Hepatocyte (in vitro differentiated cells): ENCODE results near the gene FGF5. TPM values are rescaled to one million over a fixed set of nuclear protein-coding genes. Genes with fewer than 3 reads are reported as not detected.
"Not testable (repeated sequence)": the region's sequence is repeated elsewhere in the genome, so short reads cannot be mapped to it uniquely, and the experiment has no call there.

Source experiments
- DNase-seq: peaks from one replicate; pipeline ENCODE4 v3.0.0-alpha.2; 2016; ENCODE audit warnings: low spot score
- H2AFZ ChIP-seq: fragments of 200-600 bp; sonication (generic); 2 replicates; pipeline ENCODE4 v1.6.0; 2016; ENCODE audit warnings: antibody characterized with exemption, mild to moderate bottlenecking
- H3K27ac ChIP-seq: fragments of 200-600 bp; sonication (generic); 2 replicates; pipeline ENCODE4 v1.5.1; 2016; ENCODE audit warnings: mild to moderate bottlenecking
- H3K27me3 ChIP-seq: fragments of 200-600 bp; sonication (generic); 2 replicates; pipeline ENCODE4 v1.6.1; 2016
- H3K36me3 ChIP-seq: fragments of 200-600 bp; sonication (generic); replicated peaks from 2 replicates; pipeline ENCODE4 v1.5.1; 2016; ENCODE audit warnings: low read depth; ENCODE audit not compliant: insufficient read depth
- H3K4me1 ChIP-seq: fragments of 200-600 bp; sonication (generic); 2 replicates; pipeline ENCODE4 v1.5.1; 2016; ENCODE audit warnings: mild to moderate bottlenecking, moderate library complexity; ENCODE audit not compliant: insufficient read depth
- H3K4me2 ChIP-seq: fragments of 200-600 bp; sonication (generic); 2 replicates; pipeline ENCODE4 v1.6.0; 2016
- H3K4me3 ChIP-seq: fragments of 200-600 bp; sonication (generic); 2 replicates; pipeline ENCODE4 v1.5.1; 2016; ENCODE audit warnings: mild to moderate bottlenecking
- H3K79me2 ChIP-seq: fragments of 200-600 bp; sonication (generic); 2 replicates; pipeline ENCODE4 v1.6.0; 2017; ENCODE audit warnings: mild to moderate bottlenecking
- H3K9me2 ChIP-seq: fragments of 200-600 bp; sonication (generic); replicated peaks from 2 replicates; pipeline ENCODE4 v1.6.0; 2017; ENCODE audit warnings: mild to moderate bottlenecking; ENCODE audit not compliant: insufficient read depth
- H3K9me3 ChIP-seq: fragments of 200-600 bp; sonication (generic); 2 replicates; pipeline ENCODE4 v1.5.1; 2016; ENCODE audit warnings: low read depth, mild to moderate bottlenecking
- H4K20me1 ChIP-seq: fragments of 200-600 bp; sonication (generic); 2 replicates; pipeline ENCODE4 v1.6.0; 2016; ENCODE audit warnings: mild to moderate bottlenecking; ENCODE audit not compliant: insufficient read depth, poor library complexity, severe bottlenecking
- CTCF ChIP-seq: fragments of 200-600 bp; sonication (generic); IDR thresholded peaks from 2 replicates; pipeline ENCODE4 v1.5.1; 2016; ENCODE audit warnings: antibody characterized with exemption, mild to moderate bottlenecking; ENCODE audit not compliant: poor library complexity
- EZH2 ChIP-seq: fragments of 200-600 bp; sonication (generic); IDR thresholded peaks from 2 replicates; pipeline ENCODE4 v1.6.1; 2016; ENCODE audit warnings: antibody characterized with exemption, mild to moderate bottlenecking, borderline replicate concordance
- EZH2phosphoT487 ChIP-seq: fragments of 200-600 bp; sonication (generic); IDR thresholded peaks from one replicate; pipeline ENCODE4 v1.6.1; 2018; ENCODE audit warnings: antibody characterized with exemption, mild to moderate bottlenecking, low read depth, moderate library complexity; ENCODE audit not compliant: unreplicated experiment, severe bottlenecking
- whole genome bisulfite sequencing: methylation state at CpG from one replicate; pipeline ENCODE4 v1.1.6; 2016; ENCODE audit warnings: low lambda C conversion rate; ENCODE audit errors: missing lambda C conversion rate; 5-methylcytosine and 5-hydroxymethylcytosine counted together
- polyA plus RNA-seq: library from polyadenylated mRNA; unstranded; fragments of >200 nt; fragmentation: Nextera tagmentation; extraction: Ambion mirVana; gene quantifications from 2 replicates; pipeline ENCODE4 v1.2.1, GENCODE V29; 2016
- total RNA-seq: library from RNA; depleted of rRNA; stranded (reverse); fragments of >200 nt; gene quantifications from 2 replicates; pipeline ENCODE4 v1.2.3, GENCODE V29; 2014

The FGF5 gene
- total and polyA plus RNA-seq, 2 experiments from 2014 or later, result 0.42 TPM; not detected in 1

DNA sequence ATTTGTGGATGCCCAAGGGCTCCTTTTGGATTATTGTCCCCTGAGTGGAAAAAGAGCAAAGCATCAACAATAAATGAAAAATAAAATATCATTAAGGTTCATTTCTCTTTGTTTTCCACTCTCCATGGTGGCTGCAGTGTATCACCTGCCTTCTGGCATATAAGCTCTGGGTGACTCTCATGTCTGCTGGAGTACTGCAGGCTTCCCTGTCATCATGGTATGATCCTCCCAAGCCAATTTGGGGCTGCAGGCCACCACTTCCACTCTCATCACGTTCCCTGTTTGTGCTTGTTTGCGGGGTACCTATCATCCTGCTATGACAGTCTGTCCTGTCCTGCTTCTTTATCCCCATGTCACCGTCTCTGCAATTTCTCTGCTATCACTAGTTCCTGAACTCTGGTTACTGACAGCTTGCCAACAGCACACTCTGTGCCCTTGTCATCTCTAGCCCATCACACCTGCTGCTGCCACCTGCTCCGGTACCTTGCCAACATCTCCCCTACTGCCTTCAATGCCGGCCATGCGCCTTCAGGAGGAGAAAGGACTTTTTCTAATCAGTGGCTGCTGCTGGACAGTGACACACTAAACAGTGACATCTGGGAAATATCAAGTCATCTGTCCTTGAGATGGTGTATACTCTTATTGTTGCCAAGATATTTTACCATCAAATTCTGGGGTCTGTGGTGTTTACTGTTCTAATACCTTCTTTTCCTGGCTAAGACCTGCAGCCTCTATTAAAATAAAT, 23.0 kb upstream of the FGF5 start:
- no peaks in the 10 kb centered on the region for H3K9me2 ChIP-seq
- DNase-seq, result no peak
- H3K4me1 ChIP-seq, result no peaks in the 10 kb centered on the region
- peaks cover 42% of the 10 kb centered on the region for H3K27me3 ChIP-seq
- H4K20me1 ChIP-seq, result no peaks in the 10 kb centered on the region
- 74% methylated on average over 6 of the region's 6 CpGs for WGBS
- no peaks in the 10 kb centered on the region for H3K36me3 ChIP-seq
- no peak for TF ChIP-seq EZH2phosphoT487
- TF ChIP-seq EZH2, result no peak
- no peak for TF ChIP-seq CTCF
- no peak overlapping the region for H2AFZ ChIP-seq
- H3K79me2 ChIP-seq, result no peaks in the 10 kb centered on the region
- no peak overlapping the region for H3K27ac ChIP-seq
- H3K9me3 ChIP-seq, result no peaks in the 10 kb centered on the region
- H3K4me2 ChIP-seq, result no peak overlapping the region
- no peak overlapping the region for H3K4me3 ChIP-seq

DNA sequence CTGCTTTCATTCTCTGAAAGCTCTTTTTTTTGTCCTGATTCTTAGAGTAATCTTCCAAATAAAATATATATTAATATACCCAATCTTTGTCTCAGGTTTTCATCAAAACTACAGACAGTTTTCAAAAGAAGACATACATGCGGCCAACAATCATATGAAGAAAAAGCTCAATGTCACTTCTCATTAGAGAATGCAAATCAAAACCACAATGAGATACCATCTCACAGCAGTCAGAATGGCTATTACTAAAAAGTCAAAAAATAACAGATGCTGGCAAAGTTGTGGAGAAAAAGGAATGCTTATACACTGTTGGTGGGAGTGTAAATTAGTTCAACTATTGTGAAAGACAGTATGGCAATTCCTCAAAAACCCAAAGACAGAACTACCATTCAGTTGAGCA, 19.0 kb upstream of the FGF5 start:
- not testable (repeated sequence) for H3K79me2 ChIP-seq, H4K20me1 ChIP-seq, H3K4me1 ChIP-seq, H3K27ac ChIP-seq, H3K9me2 ChIP-seq, H3K4me2 ChIP-seq, H3K9me3 ChIP-seq, H3K4me3 ChIP-seq, H2AFZ ChIP-seq, DNase-seq, H3K36me3 ChIP-seq
- 96% methylated on average over 1 of the region's 1 CpG for WGBS
- H3K27me3 ChIP-seq, result peaks cover 13% of the 10 kb centered on the region

GRCh38 chr4:80249144-80249543, 17.3 kb upstream of the FGF5 start:
- Histone ChIP-seq H3K27me3 (peaks cover 4% of the 10 kb centered on the region), H2AFZ (no peak overlapping the region), H3K27ac (no peak overlapping the region), H4K20me1 (no peaks in the 10 kb centered on the region), H3K79me2 (no peaks in the 10 kb centered on the region), H3K4me2 (no peak overlapping the region), H3K9me3 (no peaks in the 10 kb centered on the region), H3K9me2 (no peaks in the 10 kb centered on the region), H3K4me3 (no peak overlapping the region), H3K36me3 (no peaks in the 10 kb centered on the region), H3K4me1 (no peaks in the 10 kb centered on the region)
- no peak for DNase-seq
- TF ChIP-seq EZH2phosphoT487, result no peak
- no peak for TF ChIP-seq EZH2
- no peak for TF ChIP-seq CTCF
- 70% methylated on average over 1 of the region's 1 CpG for WGBS

- no peak for DNase-seq
These were observed 14.0 kb upstream of the FGF5 start for GRCh38 chr4:80252427-80252826.

More at GRCh38 chr4:80252427-80252826, 14.0 kb upstream of the FGF5 start:
- Histone ChIP-seq H3K79me2 (no peaks in the 10 kb centered on the region), H3K27me3 (peaks cover 25% of the 10 kb centered on the region), H3K4me1 (no peaks in the 10 kb centered on the region), H3K4me3 (no peak overlapping the region), H3K4me2 (no peak overlapping the region), H2AFZ (no peak overlapping the region), H4K20me1 (no peaks in the 10 kb centered on the region), H3K9me3 (no peaks in the 10 kb centered on the region), H3K36me3 (no peaks in the 10 kb centered on the region), H3K9me2 (no peaks in the 10 kb centered on the region), H3K27ac (no peak overlapping the region)
- no peak for TF ChIP-seq EZH2phosphoT487
